Kidney (tissue), 14 donors: Measurements from ENCODE around the gene INO80B. TPM values are rescaled to one million over a fixed set of nuclear protein-coding genes. Genes with fewer than 3 reads are reported as not detected.
A peak's percentile ranks its signal among the peaks of the same experiment; 100 is the strongest.

ENCODE experiments used
- DNase-seq, 5 donors: peaks; one replicate each; pipeline ENCODE4 v3.0.0-alpha.2; 2013 to 2020
- FAIRE-seq: peaks from 2 replicates; lab custom pipeline; 2012; peaks lifted over from hg19 to GRCh38; lab: Jason Lieb, UNC
- H3K27ac ChIP-seq, 2 donors: one replicate each; pipeline ENCODE4 v1.7.0; 2013; ENCODE audit warnings: low read depth in 2 of 2, low read length in 2 of 2, inconsistent platforms in 1 of 2
- H3K27me3 ChIP-seq: one replicate; pipeline ENCODE4 v1.7.1; 2013; ENCODE audit warnings: low read length, inconsistent platforms; ENCODE audit not compliant: control insufficient read depth, insufficient read depth
- H3K36me3 ChIP-seq, 3 donors: one replicate each; pipeline versions ENCODE4 v1.7.0 to v1.7.1; 2013; ENCODE audit warnings: low read length in 3 of 3, control low read depth in 1 of 3, inconsistent platforms in 1 of 3; ENCODE audit not compliant: insufficient read depth in 3 of 3, control insufficient read depth in 2 of 3
- H3K4me1 ChIP-seq, 3 donors: one replicate each; pipeline versions ENCODE4 v1.7.0 to v1.7.1; 2013; ENCODE audit warnings: low read length in 3 of 3, inconsistent platforms in 1 of 3, low read depth in 1 of 3; ENCODE audit not compliant: control insufficient read depth in 2 of 3, insufficient read depth in 2 of 3
- H3K4me3 ChIP-seq, 3 donors: one replicate each; pipeline versions ENCODE4 v1.7.0 to v1.8.1; 2013; ENCODE audit warnings: low read length in 3 of 3, control low read depth in 1 of 3, inconsistent platforms in 1 of 3
- H3K9ac ChIP-seq, 3 donors: one replicate each; pipeline versions ENCODE4 v1.7.0 to v1.7.1; 2013; ENCODE audit warnings: low read length in 3 of 3, control low read depth in 1 of 3, inconsistent platforms in 1 of 3
- H3K9me3 ChIP-seq, 3 donors: one replicate each; pipeline versions ENCODE4 v1.7.0 to v1.7.1; 2013; ENCODE audit warnings: low read length in 3 of 3, control low read depth in 1 of 3, inconsistent platforms in 1 of 3; ENCODE audit not compliant: control insufficient read depth in 2 of 3, insufficient read depth in 1 of 3
- CTCF ChIP-seq: IDR thresholded peaks from 3 replicates; pipeline ENCODE4 v1.5.1; 2012; ENCODE audit warnings: mild to moderate bottlenecking, moderate library complexity, borderline replicate concordance; ENCODE audit not compliant: insufficient read depth; ENCODE audit errors: extremely low read depth
- intact Hi-C: fragments of 100-400 bp; cut with DNase I; formaldehyde crosslinking; loops from one replicate; pipeline ENCODE4 v1.11.1; 2022
- polyA plus RNA-seq: library from polyadenylated mRNA; stranded (reverse); fragments of 350-450 nt; fragmentation: Illumina TruSeq; extraction: RNeasy Lipid Tissue Mini Kit (QIAGEN cat#74804); gene quantifications from one replicate; pipeline ENCODE4 v1.2.3, GENCODE V29; 2014; ENCODE audit warnings: low read depth, low replicate concordance; ENCODE audit not compliant: insufficient read depth
- total RNA-seq: library from RNA; stranded (reverse); fragmentation: NEBNext Ultra II Directional; extraction: Animal tissue kit (Norgen Biotek cat#: 25700); gene quantifications from one replicate; pipeline ENCODE4 v1.2.1, GENCODE V29; 2021
- donor health status: control.
- donor health status: control.
- donor health status: control.
- donor health status: control.
- donor health status: control.
- donor health status: DM: yes; HTN: yes; CAD: no.
- donor health status: Normal renal cell carcinoma (clear cell type).

The INO80B gene
- total and polyA plus RNA-seq, 2 donors from 2014 or later: 37.0 to 44.2 TPM

GRCh38 chr2:74436848-74437695 is 17.8 kb upstream of the INO80B start:
- intact Hi-C loops: no loop called here
- Histone ChIP-seq H3K27ac (no peak overlapping the region), H3K9ac (no peak overlapping the region), H3K9me3 (no peaks in the 10 kb centered on the region), H3K4me1 (peaks cover 5 to 23% (median 9%) of the 10 kb centered on the region in 3 donors), H3K27me3 (no peaks in the 10 kb centered on the region), H3K36me3 (peaks cover 0 to 4% (median 2%) of the 10 kb centered on the region in 3 donors), H3K4me3 (no peak overlapping the region)
- no peak for TF ChIP-seq CTCF
- FAIRE-seq: no peak
- DNase-seq: no peak

DNA sequence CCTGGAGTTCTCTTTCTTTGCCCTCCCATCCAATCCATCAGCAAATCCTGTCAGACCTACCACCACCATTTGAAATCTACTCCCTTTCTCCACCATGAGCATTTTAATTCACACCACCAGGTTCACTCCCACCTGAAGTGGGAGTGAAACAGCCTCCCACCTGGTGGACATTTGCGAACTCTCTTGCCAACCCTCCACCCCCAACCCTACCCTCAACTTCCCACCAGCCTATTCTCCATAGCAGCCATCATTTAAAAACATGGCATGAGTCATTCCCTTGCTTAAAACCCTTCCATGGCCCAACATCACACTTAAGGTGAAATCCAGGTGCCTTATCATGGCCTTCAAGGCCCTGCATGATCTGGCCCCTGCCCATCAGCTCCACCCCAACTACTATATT is 16.6 kb upstream of the INO80B start:
- no peak for TF ChIP-seq CTCF
- FAIRE-seq (no peak), DNase-seq (no peak)

DNA sequence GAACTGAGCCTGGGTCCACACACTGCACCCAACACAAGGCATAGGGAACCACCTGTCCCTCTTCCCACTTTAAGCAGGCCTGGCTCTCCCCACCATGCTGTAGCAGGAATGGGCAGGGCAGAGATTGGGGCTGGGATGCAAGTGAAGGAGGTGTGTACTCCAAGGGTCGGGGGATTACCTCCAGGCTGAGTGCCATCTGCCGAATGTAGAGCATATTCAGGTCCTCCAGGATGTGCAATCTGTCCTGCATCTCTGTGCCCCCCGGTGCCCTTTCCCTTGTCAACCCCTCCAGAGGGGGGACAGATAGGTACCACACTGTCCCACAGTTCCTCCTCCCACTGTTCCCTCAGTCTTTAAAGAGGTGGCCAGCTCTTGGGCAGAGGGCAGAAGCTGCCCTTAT is 15.5 kb upstream of the INO80B start:
- no peaks in the 10 kb centered on the region for H3K27me3 ChIP-seq
- FAIRE-seq (no peak), DNase-seq (no peak)
- peaks cover 9 to 19% (median 17%) of the 10 kb centered on the region in 3 donors for H3K4me1 ChIP-seq
- no peak for TF ChIP-seq CTCF
- H3K9ac ChIP-seq: peak overlapping the region; percentile 27 to 85 (median 51)
- H3K27ac ChIP-seq: no peak overlapping the region
- intact Hi-C loops: no loop called here
- H3K4me3 ChIP-seq: peak overlapping the region; percentile 66 to 85 (median 73)
- H3K9me3 ChIP-seq: no peaks in the 10 kb centered on the region
- H3K36me3 ChIP-seq: no peaks in the 10 kb centered on the region

More for the DNA sequence above, 16.6 kb upstream of the INO80B start:
- intact Hi-C loops: no loop called here
- peaks cover 9 to 19% (median 12%) of the 10 kb centered on the region in 3 donors for H3K4me1 ChIP-seq
- no peaks in the 10 kb centered on the region for H3K9me3 ChIP-seq
- no peak overlapping the region for H3K9ac ChIP-seq
- H3K36me3 ChIP-seq: no peaks in the 10 kb centered on the region
- H3K27me3 ChIP-seq: no peaks in the 10 kb centered on the region
- no peak overlapping the region for H3K27ac ChIP-seq
- no peak overlapping the region for H3K4me3 ChIP-seq
